HG02759 (cell line): ENCODE data around the gene RUNX2.

Experiments used
- ATAC-seq: cut with Tn5 transposase; IDR thresholded peaks from one replicate; pipeline ENCODE4 v1.9.1; 2021; ENCODE audit warnings: mild to moderate bottlenecking, moderate library complexity; ENCODE audit not compliant: unreplicated experiment

RUNX2 gene

GRCh38 chr6:45689926-45690615, 361.9 kb downstream of the RUNX2 start:
- no peak for ATAC-seq

GRCh38 chr6:45690846-45691245, 362.7 kb downstream of the RUNX2 start:
- no peak for ATAC-seq

- ATAC-seq: no peak
Measured at GRCh38 chr6:45691426-45691825, 363.3 kb downstream of the RUNX2 start.

- no peak for ATAC-seq
Measured at GRCh38 chr6:45692021-45692420, 363.9 kb downstream of the RUNX2 start.

- ATAC-seq: no peak
Measured at GRCh38 chr6:45696738-45697137, 368.6 kb downstream of the RUNX2 start.

GRCh38 chr6:45697605-45698004, 369.5 kb downstream of the RUNX2 start:
- peak; percentile 89 for ATAC-seq

GRCh38 chr6:45698046-45698445, 369.9 kb downstream of the RUNX2 start:
- peak; percentile 3 for ATAC-seq

GRCh38 chr6:45699663-45700062, 371.5 kb downstream of the RUNX2 start:
- ATAC-seq: no peak

- ATAC-seq: no peak
Measured at GRCh38 chr6:45702849-45703739, 375.0 kb downstream of the RUNX2 start.

GRCh38 chr6:45704056-45704800, 376.1 kb downstream of the RUNX2 start:
- no peak for ATAC-seq

GRCh38 chr6:45705137-45705855, 377.2 kb downstream of the RUNX2 start:
- ATAC-seq: no peak

GRCh38 chr6:45706319-45706718, 378.2 kb downstream of the RUNX2 start:
- peak; percentile 42 for ATAC-seq

GRCh38 chr6:45707176-45707575, 379.0 kb downstream of the RUNX2 start:
- no peak for ATAC-seq

GRCh38 chr6:45709781-45710220, 381.7 kb downstream of the RUNX2 start:
- ATAC-seq: peak; percentile 59

- ATAC-seq: peak; percentile 75
Measured at GRCh38 chr6:45710304-45710821, 382.2 kb downstream of the RUNX2 start.

- ATAC-seq: no peak
Measured at GRCh38 chr6:45712076-45712475, 383.9 kb downstream of the RUNX2 start.

GRCh38 chr6:45712786-45713185, 384.7 kb downstream of the RUNX2 start:
- ATAC-seq: no peak
